Osteoblast (primary cell): ENCODE measurements around the gene TASOR. TPM values are rescaled to one million over a fixed set of nuclear protein-coding genes. Genes with fewer than 3 reads are reported as not detected.
"Not testable (repeated sequence)": the region's sequence is repeated elsewhere in the genome, so short reads cannot be mapped to it uniquely, and the experiment has no call there.

Source experiments
- DNase-seq: peaks from one replicate; pipeline ENCODE4 v3.0.0; 2011; ENCODE audit warnings: low spot score, mixed read lengths; ENCODE audit not compliant: insufficient read length; ENCODE audit errors: missing footprints
- H2AFZ ChIP-seq: 2 replicates; pipeline ENCODE4 v1.6.0; 2011; ENCODE audit warnings: mild to moderate bottlenecking, low read length
- H3K27ac ChIP-seq: 2 replicates; pipeline ENCODE4 v1.5.1; 2011; ENCODE audit warnings: mild to moderate bottlenecking, low read depth, low read length, moderate library complexity
- H3K27me3 ChIP-seq: 2 replicates; pipeline ENCODE4 v1.6.0; 2012; ENCODE audit warnings: mild to moderate bottlenecking, control low read depth, inconsistent platforms, low read length, moderate library complexity; ENCODE audit not compliant: insufficient read depth
- H3K36me3 ChIP-seq: 2 replicates; pipeline ENCODE4 v1.5.1; 2011; ENCODE audit warnings: mild to moderate bottlenecking, low read length, control low read depth, moderate library complexity; ENCODE audit not compliant: insufficient read depth
- H3K4me1 ChIP-seq: 2 replicates; pipeline ENCODE4 v1.5.1; 2011; ENCODE audit warnings: mild to moderate bottlenecking, low read length, control low read depth, moderate library complexity; ENCODE audit not compliant: insufficient read depth
- H3K4me2 ChIP-seq: 2 replicates; pipeline ENCODE4 v1.6.0; 2011; ENCODE audit warnings: mild to moderate bottlenecking, low read length; ENCODE audit not compliant: insufficient read depth
- H3K4me3 ChIP-seq: fragments of 200-600 bp; sonication (generic); 3 replicates; pipeline ENCODE4 v1.5.1; 2012; ENCODE audit warnings: mild to moderate bottlenecking, low read length, inconsistent platforms; ENCODE audit not compliant: insufficient read depth
- H3K79me2 ChIP-seq: 2 replicates; pipeline ENCODE4 v1.6.0; 2012; ENCODE audit warnings: mild to moderate bottlenecking, low read length, control low read depth, inconsistent platforms; ENCODE audit not compliant: insufficient read depth
- H3K9me3 ChIP-seq: 2 replicates; pipeline ENCODE4 v1.5.1; 2011; ENCODE audit warnings: low read depth, low read length, control low read depth
- H4K20me1 ChIP-seq: 2 replicates; pipeline ENCODE4 v1.6.0; 2012; ENCODE audit warnings: mild to moderate bottlenecking, low read length, control low read depth; ENCODE audit not compliant: insufficient read depth
- CTCF ChIP-seq: IDR thresholded peaks from 2 replicates; pipeline ENCODE4 v1.5.1; 2011; ENCODE audit warnings: mild to moderate bottlenecking, low read depth, low read length, moderate library complexity; ENCODE audit errors: extremely low read depth
- total RNA-seq: library from RNA; depleted of rRNA; stranded (reverse); fragments of >200 nt; gene quantifications from 2 replicates; pipeline ENCODE4 v1.2.3, GENCODE V29; 2012

Gene TASOR
- total RNA-seq, 1 donor = 65.5 TPM

- Histone ChIP-seq H3K4me3 (no peak overlapping the region), H3K4me2 (no peak overlapping the region), H3K27me3 (no peaks in the 10 kb centered on the region), H3K9me3 (no peaks in the 10 kb centered on the region), H3K4me1 (no peaks in the 10 kb centered on the region), H2AFZ (no peak overlapping the region), H3K79me2 (no peaks in the 10 kb centered on the region), H3K27ac (no peak overlapping the region), H3K36me3 (no peaks in the 10 kb centered on the region), H4K20me1 (no peaks in the 10 kb centered on the region)
- TF ChIP-seq CTCF = no peak
- DNase-seq = no peak
Observed at GRCh38 chr3:56720849-56721248, 37.8 kb upstream of the TASOR start.

- H3K27ac ChIP-seq, H4K20me1 ChIP-seq, H3K36me3 ChIP-seq, H3K79me2 ChIP-seq, H3K4me1 ChIP-seq, H3K27me3 ChIP-seq, DNase-seq, H3K9me3 ChIP-seq, H2AFZ ChIP-seq, H3K4me3 ChIP-seq, H3K4me2 ChIP-seq: not testable (repeated sequence)
Observed at GRCh38 chr3:56718809-56719208, 35.7 kb upstream of the TASOR start.

- H3K79me2 ChIP-seq = no peaks in the 10 kb centered on the region
- no peak overlapping the region for H2AFZ ChIP-seq
Observed at GRCh38 chr3:56711344-56711743, 28.3 kb upstream of the TASOR start.

GRCh38 chr3:56707412-56707811 is 24.3 kb upstream of the TASOR start:
- H3K4me3 ChIP-seq, H3K27ac ChIP-seq, H3K27me3 ChIP-seq, H3K4me2 ChIP-seq, H3K4me1 ChIP-seq, H4K20me1 ChIP-seq, H3K36me3 ChIP-seq, H3K9me3 ChIP-seq, H3K79me2 ChIP-seq, DNase-seq, H2AFZ ChIP-seq: not testable (repeated sequence)

More at GRCh38 chr3:56711344-56711743, 28.3 kb upstream of the TASOR start:
- no peaks in the 10 kb centered on the region for H3K36me3 ChIP-seq
- no peaks in the 10 kb centered on the region for H4K20me1 ChIP-seq
- no peak overlapping the region for H3K4me3 ChIP-seq
- no peak for DNase-seq
- H3K27me3 ChIP-seq = peaks cover 4% of the 10 kb centered on the region
- no peak for TF ChIP-seq CTCF
- H3K4me2 ChIP-seq = no peak overlapping the region
- H3K4me1 ChIP-seq = no peaks in the 10 kb centered on the region
- H3K9me3 ChIP-seq = no peaks in the 10 kb centered on the region
- H3K27ac ChIP-seq = no peak overlapping the region

GRCh38 chr3:56706629-56707028 is 23.6 kb upstream of the TASOR start:
- Histone ChIP-seq H3K27ac (no peak overlapping the region), H3K36me3 (no peaks in the 10 kb centered on the region), H3K4me2 (no peak overlapping the region), H4K20me1 (no peaks in the 10 kb centered on the region), H3K4me1 (no peaks in the 10 kb centered on the region), H3K27me3 (peaks cover 2% of the 10 kb centered on the region), H3K4me3 (no peak overlapping the region), H3K9me3 (no peaks in the 10 kb centered on the region), H3K79me2 (no peaks in the 10 kb centered on the region), H2AFZ (no peak overlapping the region)
- TF ChIP-seq CTCF = no peak
- no peak for DNase-seq
